Glomerular visceral epithelial cell (primary cell): Measurements from ENCODE around the gene HOMER2.

Experiments used
- DNase-seq: peaks from one replicate; pipeline ENCODE4 v3.0.0-alpha.2; 2016; ENCODE audit errors: extremely low spot score

HOMER2 gene

GRCh38 chr15:82930461-82930860 is 22.1 kb downstream of the HOMER2 start:
- DNase-seq, result no peak

DNA sequence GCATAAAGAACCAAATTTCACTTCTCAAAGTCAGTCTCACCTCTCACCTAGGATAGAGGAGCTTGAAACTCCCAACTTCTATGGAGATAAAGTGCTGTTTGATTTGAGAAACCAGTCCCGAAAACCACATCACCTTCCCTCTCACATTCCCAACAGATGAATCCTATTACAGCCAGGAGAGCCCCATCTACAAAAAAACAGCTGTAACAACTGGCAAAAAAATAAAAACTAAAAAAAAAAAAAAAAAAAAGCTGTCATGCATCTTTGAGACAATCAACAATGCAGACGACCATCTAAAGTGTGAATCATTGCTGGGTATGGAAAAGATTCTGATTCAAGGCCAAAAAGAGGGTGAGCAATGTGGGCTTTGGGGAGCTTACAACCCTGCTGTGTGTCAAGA is 23.8 kb downstream of the HOMER2 start:
- DNase-seq, result no peak

DNA sequence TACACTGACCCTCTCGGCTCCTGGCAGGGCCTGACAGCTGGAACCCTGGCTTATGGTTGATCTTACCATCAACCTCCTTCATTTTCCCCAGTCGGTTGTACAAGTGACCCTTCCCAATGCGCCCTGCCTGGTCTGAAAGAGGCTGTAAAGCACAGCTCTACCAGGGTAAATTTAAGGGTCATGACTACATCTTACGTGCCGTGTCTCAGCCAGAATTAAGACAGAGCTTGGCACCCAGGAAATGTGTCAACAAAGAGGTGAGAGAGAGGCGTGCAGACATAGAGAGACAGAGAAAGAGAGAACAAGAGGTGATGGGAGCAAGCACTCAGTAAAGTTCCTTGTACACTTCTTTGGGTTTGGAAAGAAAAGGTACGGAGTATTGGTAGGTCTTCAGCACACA is 28.8 kb downstream of the HOMER2 start:
- no peak for DNase-seq

DNA sequence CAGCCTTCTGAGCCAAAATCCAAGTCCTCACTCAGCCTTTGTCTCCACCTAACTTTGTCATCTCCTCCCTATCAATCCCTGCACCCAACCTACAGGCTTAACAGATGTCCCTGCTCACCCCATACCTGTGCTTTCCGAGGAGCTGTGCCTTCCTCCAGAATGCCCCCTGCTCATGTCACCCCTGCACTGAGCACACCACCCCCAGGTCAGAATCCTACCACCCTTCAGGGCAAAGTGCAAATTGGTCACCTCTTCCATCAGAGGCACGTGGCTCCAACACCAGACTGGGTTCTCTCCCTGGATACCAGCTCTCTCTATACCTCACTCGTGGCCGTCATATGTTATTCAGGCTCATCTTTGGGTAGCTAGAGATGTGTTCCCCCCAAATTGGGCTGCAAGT is 29.8 kb downstream of the HOMER2 start:
- DNase-seq, result no peak

DNA sequence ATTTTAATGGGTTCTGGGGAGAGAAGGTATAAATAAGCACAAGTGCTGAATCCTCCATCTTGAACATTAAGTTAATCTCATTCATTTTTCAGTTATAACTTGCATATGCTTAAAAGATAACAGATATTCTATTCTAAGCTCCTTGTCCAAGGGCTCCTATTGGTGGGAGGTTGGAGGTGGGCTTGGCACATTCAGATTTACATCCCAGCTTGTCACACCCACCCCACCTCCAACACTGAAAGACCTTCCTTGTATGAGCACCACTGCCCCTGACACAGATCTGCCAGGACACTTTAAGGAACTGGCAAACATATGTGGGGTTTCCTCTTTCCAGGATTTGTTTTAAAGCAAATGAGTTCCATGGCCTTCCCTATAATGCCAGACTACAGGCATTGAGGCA is 30.6 kb downstream of the HOMER2 start:
- no peak for DNase-seq

DNA sequence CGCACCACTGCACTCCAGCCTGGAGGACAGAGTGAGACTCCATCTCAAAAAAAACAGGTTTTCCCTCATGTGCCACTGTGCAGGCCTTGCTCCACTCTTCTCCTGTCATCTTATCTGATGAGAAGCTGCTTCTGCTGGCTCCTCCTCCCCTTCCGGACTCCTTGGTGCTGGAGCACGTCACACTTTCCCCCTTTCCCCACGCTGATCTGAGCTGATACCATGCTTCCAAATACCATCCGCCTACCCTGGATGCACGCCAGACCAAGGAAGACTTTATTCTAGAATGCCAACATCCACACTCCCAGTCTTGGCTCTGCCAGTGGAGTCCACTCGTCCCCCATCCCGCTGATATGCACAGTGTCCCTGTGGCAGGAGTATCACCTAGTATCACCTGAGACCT is 31.3 kb downstream of the HOMER2 start:
- DNase-seq, result no peak

DNA sequence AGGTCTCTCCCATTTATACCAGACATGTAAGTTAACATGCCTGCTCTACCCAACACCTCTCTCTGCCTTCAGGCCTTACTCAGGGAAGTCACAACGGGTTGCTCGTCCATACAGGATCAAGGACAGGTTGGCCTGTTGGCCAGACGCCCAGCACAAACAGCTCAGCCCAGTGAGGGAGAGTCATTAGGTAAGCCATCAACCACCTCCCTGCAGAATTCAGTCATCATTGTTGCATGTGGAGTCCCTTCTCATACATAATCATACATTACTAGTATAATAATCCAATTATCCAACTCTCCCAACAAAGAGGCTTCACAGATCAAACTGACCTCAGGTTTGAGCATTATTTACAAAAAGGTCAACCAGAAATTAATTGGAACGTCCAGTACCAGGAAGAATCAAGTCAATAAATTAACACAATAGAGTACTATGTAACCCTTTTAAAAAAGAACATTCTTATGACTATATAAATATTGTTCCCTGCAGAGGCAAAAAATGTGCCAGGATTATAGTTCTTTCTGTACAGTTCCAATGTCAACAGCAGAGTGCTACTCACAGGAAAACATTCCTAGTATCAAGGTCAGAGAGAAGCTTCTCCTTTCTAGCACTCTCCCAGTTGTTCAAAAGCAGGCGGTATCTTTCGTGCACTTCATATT is 33.2 kb downstream of the HOMER2 start:
- no peak for DNase-seq

- no peak for DNase-seq
Observed at GRCh38 chr15:82918607-82919230, 33.8 kb downstream of the HOMER2 start.

DNA sequence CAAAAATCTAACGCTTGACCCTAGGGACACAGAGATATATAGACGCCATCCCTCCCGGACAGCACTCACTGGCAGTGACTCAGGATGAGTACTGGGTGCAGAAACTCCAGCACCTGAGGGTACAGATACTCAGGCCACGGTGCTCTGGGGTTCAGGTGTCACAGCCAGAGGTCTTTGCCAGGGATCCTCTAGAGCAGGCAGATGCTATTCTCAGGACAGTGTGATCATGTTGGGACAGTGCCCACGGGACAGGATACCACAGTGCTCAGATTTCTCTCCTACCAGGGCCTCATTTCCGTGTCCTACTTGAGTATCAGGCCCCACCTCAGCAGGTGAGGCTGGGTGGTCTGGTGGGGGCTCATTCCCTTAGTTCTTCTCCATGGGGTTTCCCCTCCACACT is 34.4 kb downstream of the HOMER2 start:
- DNase-seq, result no peak

DNA sequence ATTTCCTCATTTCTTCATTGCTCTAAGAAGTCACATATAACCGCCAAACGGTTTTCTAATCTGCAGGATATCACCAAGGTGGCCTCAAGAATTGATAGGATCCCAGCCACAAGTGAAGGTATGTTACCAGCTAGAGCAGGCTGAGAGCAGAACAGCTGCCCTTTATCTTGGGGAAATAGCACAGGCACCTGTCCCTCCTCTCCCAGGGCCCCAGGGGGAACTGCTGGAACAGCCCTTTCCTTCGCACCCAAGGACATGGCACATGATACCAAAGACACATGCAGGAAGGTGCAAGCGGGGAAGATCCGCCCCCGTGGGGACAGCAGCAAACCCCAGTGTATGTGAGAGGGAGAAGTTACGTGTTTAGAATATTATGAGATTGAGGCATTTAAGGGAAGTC is 35.3 kb downstream of the HOMER2 start:
- DNase-seq, result no peak

DNA sequence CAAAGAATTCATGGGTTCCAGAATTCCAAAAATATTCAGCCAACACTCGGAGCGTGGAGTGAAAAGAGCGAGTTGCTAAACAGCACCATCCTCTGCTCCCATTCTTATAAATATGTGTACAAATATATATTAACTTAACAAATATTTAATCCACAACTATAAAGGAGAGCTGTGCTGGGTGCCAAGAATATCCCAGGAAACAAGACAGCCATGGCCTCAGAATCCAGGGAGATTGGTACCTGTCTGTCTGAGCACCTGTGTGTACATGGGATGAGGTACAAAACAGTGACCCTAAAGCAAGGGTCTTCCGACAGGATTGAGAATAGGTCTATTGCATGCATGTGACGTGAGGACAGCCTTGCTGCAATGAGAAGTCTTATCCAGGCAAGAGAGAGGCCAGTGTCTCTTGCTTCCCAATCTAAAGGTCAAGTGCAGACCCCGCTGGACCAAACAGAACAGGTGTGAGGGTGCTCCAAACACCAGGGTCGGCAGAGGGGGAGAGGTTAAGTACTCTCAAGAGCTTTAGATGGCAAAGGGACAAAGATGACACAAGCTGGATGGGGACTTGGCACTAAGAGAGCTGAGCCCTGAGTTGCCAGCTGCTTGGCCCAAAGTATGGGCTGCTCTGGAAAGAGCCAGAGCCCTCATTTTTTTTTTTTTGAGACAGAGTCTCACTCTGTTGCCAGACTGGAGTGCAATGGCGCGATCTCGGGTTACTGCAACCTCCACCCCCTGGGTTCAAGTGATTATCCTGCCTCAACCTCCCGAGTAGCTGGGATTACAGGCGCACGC is 36.2 kb downstream of the HOMER2 start:
- no peak for DNase-seq

DNA sequence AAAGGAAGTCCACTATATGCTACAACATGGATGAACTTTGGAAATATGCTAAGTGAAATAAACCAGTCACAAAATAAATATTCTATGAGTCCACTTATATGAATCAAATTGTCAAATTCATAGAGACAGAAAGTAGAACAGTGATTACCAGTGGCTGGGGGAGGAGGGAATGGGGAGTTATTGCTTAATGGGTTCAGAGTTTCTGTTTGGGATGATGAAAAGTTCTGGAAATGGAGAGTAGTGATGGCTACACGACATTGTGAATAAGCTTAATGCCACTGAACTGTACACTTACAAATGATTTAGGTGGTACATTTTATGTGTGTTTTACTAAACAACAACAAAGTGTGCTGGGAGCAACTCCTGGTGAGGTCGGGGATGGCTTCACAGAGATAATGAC is 38.1 kb downstream of the HOMER2 start:
- no peak for DNase-seq

DNA sequence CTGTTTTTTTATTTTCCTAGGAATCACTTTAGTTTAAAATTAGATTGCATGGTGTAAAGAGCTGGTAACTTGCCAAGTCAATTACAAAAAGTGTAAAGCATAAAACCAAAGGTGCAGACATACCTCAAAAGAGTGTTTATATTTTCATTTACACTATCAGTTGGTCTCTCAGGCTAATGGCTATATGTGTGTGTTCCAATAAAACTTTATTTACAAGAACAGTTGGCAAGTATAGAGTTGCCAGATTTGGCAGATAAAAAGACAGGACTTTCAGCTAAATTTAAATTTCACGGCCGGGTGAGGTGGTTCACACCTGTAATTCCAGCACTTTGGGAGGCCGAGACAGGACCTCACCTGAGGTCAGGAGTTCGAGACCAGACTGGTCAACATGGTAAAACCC is 41.1 kb downstream of the HOMER2 start:
- DNase-seq, result no peak

GRCh38 chr15:82910721-82911120 is 41.8 kb downstream of the HOMER2 start:
- DNase-seq, result no peak

DNA sequence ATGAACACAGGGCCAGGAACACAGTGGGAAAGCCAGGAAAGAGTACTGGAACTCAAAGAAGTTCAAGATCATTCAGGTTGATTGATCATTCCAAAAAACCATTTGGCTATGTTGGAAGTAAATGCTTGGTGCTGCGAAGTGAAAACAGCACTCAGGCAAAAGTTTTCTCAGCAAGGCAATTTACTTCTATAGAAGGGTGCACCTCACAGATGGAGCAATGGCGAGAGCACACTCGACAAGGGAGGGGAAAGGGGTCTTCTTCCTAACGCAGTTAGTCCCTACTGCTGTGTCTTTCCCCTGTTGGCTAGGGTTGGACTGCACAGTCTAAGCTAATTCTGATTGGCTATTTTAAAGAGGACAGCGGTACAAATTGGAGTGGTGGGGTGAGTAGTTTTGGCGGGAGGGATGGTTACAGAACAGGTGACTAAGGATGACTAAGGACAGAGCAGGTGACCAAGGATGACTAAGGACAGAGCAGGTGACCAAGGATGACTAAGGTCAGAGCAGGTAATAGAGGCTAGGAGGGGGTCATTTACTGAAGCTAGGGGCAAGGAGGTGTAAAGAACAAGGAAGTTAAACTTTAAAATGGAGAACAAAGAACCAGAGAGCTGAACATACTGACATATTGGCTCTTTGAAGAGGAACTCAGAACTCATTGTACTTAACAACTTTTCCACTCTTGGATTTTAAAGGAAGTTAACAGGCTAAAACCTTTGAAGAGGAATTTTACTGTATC is 43.3 kb downstream of the HOMER2 start:
- no peak for DNase-seq

DNA sequence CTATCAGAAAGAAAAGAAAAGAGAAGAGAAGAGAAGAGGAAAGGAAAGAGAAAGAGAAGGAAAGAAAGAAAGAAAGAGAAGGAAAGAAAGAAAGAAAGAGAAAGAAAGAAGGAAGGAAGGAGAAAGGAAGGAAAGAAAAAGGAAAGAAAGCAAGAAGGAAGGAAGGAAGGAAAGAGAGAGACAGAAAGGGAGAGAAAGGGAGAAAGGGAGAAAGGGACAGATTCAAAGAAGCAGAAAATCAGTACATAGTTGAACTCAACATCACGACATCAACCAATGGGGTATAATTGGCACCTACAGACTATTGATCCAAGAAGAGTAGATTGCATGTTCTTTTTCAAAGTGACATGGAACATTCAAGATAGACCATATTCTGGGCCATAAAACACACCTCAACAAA is 45.2 kb downstream of the HOMER2 start:
- DNase-seq, result no peak

DNA sequence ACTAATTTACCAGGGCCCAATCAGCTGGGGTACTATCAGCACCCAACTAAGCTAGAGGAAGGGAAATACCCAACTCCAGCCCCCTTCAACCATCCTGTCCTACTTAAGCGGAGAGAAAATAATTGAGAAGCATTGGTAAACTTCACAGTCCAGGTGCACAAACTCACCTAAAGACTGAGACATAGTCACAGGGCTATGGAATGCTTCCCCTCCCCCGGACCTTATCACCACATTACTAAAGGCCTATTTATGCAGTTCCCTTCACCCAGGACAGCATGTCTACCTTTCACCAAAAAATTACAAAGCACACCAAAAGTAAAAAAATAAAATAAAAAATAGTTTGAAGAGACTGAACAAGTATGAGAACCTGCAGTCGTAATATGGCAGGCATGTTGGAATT is 47.9 kb downstream of the HOMER2 start:
- no peak for DNase-seq

GRCh38 chr15:82903511-82903910 is 49.0 kb downstream of the HOMER2 start:
- DNase-seq, result no peak

- no peak for DNase-seq
Observed at GRCh38 chr15:82901114-82901805, 51.3 kb downstream of the HOMER2 start.

DNA sequence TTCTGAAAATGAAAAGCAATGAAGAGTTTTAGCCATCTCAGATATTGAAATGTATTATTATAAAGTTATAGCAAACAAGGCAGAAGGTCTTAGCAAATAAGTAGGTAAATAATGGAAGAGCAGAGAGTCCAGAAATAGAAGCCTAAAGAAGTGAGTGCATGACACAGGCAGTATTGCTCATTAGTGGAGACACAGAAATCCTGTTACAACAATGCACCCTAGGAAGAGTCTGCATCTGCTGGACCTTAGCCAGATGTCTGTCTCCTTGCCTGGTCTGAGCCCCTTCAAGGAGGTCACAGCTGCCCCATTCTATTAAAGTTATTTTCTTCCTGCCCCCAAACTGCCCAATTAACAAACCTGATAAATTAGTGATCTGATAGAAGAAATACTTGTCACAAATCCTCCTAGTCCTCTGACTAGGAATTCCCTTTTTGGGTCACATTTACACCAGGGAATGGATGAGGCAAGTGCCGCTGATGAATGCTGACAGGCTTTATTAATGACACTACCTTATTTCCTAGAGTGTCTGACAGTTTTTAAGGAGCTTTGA is 51.9 kb downstream of the HOMER2 start:
- DNase-seq, result no peak

DNA sequence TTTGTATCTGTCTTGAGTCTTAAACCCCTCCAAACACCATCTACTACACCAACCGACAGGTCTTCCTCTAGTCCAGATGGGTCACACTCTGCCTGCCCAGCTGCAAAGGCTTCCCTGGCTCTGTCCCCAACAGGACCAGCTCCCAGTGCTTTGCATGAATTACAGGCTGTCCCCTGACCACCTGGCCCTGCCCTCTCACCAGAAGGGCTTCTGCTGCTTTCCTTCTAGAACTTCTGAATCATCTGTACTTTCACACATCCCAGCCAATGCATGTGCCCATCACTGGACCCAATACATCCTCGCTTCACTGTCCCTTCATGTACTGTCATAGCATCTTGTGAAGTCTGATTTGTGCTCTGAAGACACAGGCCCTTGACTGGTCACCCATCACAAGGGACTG is 53.6 kb downstream of the HOMER2 start:
- DNase-seq, result no peak

DNA sequence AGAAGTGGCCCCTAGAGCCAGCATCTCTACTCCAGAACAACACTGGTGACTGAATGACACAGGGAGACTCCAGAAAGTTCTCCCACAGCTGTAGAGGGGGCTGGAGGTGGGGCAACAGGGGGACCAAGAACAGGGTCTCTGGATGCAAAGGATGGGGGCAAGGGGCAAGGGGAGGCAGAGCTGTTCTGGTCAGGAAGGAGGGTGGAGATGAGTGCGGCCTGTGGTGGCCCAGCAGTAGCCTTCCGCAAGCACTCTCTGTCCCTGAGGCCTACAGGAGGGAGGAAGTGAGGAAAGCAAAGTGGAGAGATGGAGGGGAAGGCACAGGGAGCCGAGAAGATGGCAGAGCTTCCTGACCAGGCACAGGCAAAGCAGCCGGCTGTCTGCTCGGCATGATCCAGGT is 56.5 kb downstream of the HOMER2 start:
- DNase-seq, result no peak
